GM12891 (cell line): ENCODE data around the gene CUL1.

Source experiments
- POLR2A ChIP-seq: IDR thresholded peaks from 2 replicates; pipeline ENCODE4 v1.6.1; 2011; ENCODE audit warnings: low read depth, low read length, control low read depth
- POLR2AphosphoS5 ChIP-seq: IDR thresholded peaks from 2 replicates; pipeline ENCODE4 v1.6.1; 2011; ENCODE audit warnings: low read depth, low read length, control low read depth
- SPI1 ChIP-seq: IDR thresholded peaks from 2 replicates; pipeline ENCODE4 v1.6.1; 2011; ENCODE audit warnings: low read depth, low read length, control low read depth

- TF ChIP-seq POLR2AphosphoS5 (no peak), POLR2A (no peak), SPI1 (no peak)
Observed at GRCh38 chr7:148789220-148789619, 90.5 kb downstream of the CUL1 start.
